Esophagus squamous epithelium (tissue), 5 donors: ENCODE measurements around the gene TTYH3. TPM values are rescaled to one million over a fixed set of nuclear protein-coding genes. Genes with fewer than 3 reads are reported as not detected.
A peak's percentile ranks its signal among the peaks of the same experiment; 100 is the strongest.

Experiments used
- DNase-seq: peaks from one replicate; lab custom pipeline; 2025; lab: John Stamatoyannopoulos, UW
- H3K27ac ChIP-seq, 4 donors: fragments of 200-600 bp; sonication (generic); one replicate each; pipeline ENCODE4 v1.5.1; 2016 to 2019; ENCODE audit warnings: mild to moderate bottlenecking in 1 of 4
- H3K27me3 ChIP-seq, 4 donors: fragments of 200-600 bp; sonication (generic); 1 replicate in 3 of 4; 2 replicates in 1 of 4; pipeline versions ENCODE4 v1.5.1 to v1.6.0; 2017 to 2021; ENCODE audit warnings: antibody characterized with exemption in 1 of 4
- H3K36me3 ChIP-seq, 3 donors: fragments of 200-600 bp; sonication (generic); one replicate each; pipeline ENCODE4 v1.5.1; 2016 to 2019
- H3K4me1 ChIP-seq, 3 donors: fragments of 200-600 bp; sonication (generic); one replicate each; pipeline ENCODE4 v1.5.1; 2017 to 2019
- H3K4me3 ChIP-seq, 4 donors: fragments of 200-600 bp; sonication (generic); 1 replicate in 3 of 4; 2 replicates in 1 of 4; pipeline ENCODE4 v1.5.1; 2016 to 2019; ENCODE audit warnings: mild to moderate bottlenecking in 2 of 4, moderate library complexity in 1 of 4
- H3K9me3 ChIP-seq, 3 donors: fragments of 200-600 bp; sonication (generic); one replicate each; pipeline ENCODE4 v1.5.1; 2016 to 2019
- CTCF ChIP-seq, 6 experiments: fragments of 450-650 bp in 4 of 6; fragments of 200-600 bp in 2 of 6; sonication (generic) in 2 of 6; IDR thresholded peaks; one replicate each; pipeline ENCODE4 v1.5.1; 2016 to 2019; ENCODE audit warnings: antibody characterized with exemption in 6 of 6, mild to moderate bottlenecking in 4 of 6, moderate library complexity in 4 of 6
- POLR2A ChIP-seq, 4 donors: fragments of 450-650 bp; IDR thresholded peaks; one replicate each; pipeline ENCODE4 v1.6.1; 2017; ENCODE audit warnings: antibody characterized with exemption in 4 of 4, mild to moderate bottlenecking in 4 of 4, moderate library complexity in 3 of 4
- WGBS, 2 donors: methylation state at CpG; one replicate each; pipeline ENCODE4 v1.1.5; 2018; 5-methylcytosine and 5-hydroxymethylcytosine counted together
- intact Hi-C: fragments of 100-400 bp; cut with DNase I; formaldehyde crosslinking; loops from one replicate; pipeline ENCODE4 v1.15.0; 2022
- total RNA-seq, 4 donors: library from RNA; depleted of rRNA; stranded (reverse); fragments of >200 nt; gene quantifications; one replicate each; pipeline ENCODE4 v1.1.0, GENCODE V29; 2016
- donor health status: DM: yes; HTN: yes; CAD: no.

Gene TTYH3
- total RNA-seq, 4 donors from 2014 or later: 4.7 to 23.1 (median 10.2) TPM

- H3K4me1 ChIP-seq: peaks cover 27 to 69% (median 29%) of the 10 kb centered on the region in 3 donors
- no peak for TF ChIP-seq POLR2A (IDR thresholded peaks at IDR 0.05)
- H3K9me3 ChIP-seq: no peaks in the 10 kb centered on the region
- intact Hi-C loops: no loop called here
- peak overlapping the region in 3 of 4 donors; percentile 27 to 52 (median 50) for H3K27ac ChIP-seq
- no peak for DNase-seq
- H3K36me3 ChIP-seq: no peaks in the 10 kb centered on the region
- WGBS, 2 donors: 72 to 83% methylated on average over 8 to 9 of the region's 9 CpGs
- peaks cover 0 to 36% (median 0%) of the 10 kb centered on the region in 4 donors for H3K27me3 ChIP-seq
- H3K4me3 ChIP-seq: no peak overlapping the region
These were observed 4.3 kb upstream of the TTYH3 start for GRCh38 chr7:2627258-2628129.

GRCh38 chr7:2628130-2628482, 3.7 kb upstream of the TTYH3 start:
- Histone ChIP-seq H3K4me1 (peaks cover 29 to 69% (median 33%) of the 10 kb centered on the region in 3 donors), H3K4me3 (no peak overlapping the region), H3K27ac (peak overlapping the region in 1 of 4 donors; percentile 40), H3K36me3 (no peaks in the 10 kb centered on the region), H3K9me3 (no peaks in the 10 kb centered on the region), H3K27me3 (peaks cover 0 to 29% (median 0%) of the 10 kb centered on the region in 4 donors)
- 45 to 74% methylated on average over 12 of the region's 12 CpGs for WGBS, 2 donors
- intact Hi-C loops: no loop called here
- DNase-seq: no peak
- TF ChIP-seq POLR2A (IDR thresholded peaks at IDR 0.05): no peak
- no peak for TF ChIP-seq CTCF (IDR thresholded peaks at IDR 0.05)

GRCh38 chr7:2628891-2629290, 2.9 kb upstream of the TTYH3 start:
- WGBS, 2 donors: 90 to 94% methylated on average over 4 to 6 of the region's 7 CpGs
- intact Hi-C loops: no loop called here
- H3K27ac ChIP-seq: peak overlapping the region in 1 of 4 donors; percentile 40
- DNase-seq: no peak
- H3K27me3 ChIP-seq: peaks cover 0 to 22% (median 0%) of the 10 kb centered on the region in 4 donors
- no peaks in the 10 kb centered on the region for H3K9me3 ChIP-seq
- H3K4me3 ChIP-seq: no peak overlapping the region
- H3K4me1 ChIP-seq: peaks cover 33 to 69% (median 34%) of the 10 kb centered on the region in 3 donors
- TF ChIP-seq POLR2A (IDR thresholded peaks at IDR 0.05): no peak
- no peak for TF ChIP-seq CTCF (IDR thresholded peaks at IDR 0.05)
- no peaks in the 10 kb centered on the region for H3K36me3 ChIP-seq

GRCh38 chr7:2629746-2630681, 1.8 kb upstream of the TTYH3 start:
- Histone ChIP-seq H3K9me3 (no peaks in the 10 kb centered on the region), H3K4me1 (peaks cover 43 to 78% (median 43%) of the 10 kb centered on the region in 3 donors), H3K27ac (peak overlapping the region in 2 of 4 donors; percentile 69 to 75), H3K36me3 (no peaks in the 10 kb centered on the region), H3K27me3 (peaks cover 0 to 13% (median 0%) of the 10 kb centered on the region in 4 donors), H3K4me3 (no peak overlapping the region)
- no peak for DNase-seq
- intact Hi-C loops: no loop called here
- no peak for TF ChIP-seq POLR2A (IDR thresholded peaks at IDR 0.05)
- no peak for TF ChIP-seq CTCF (IDR thresholded peaks at IDR 0.05)
- 31 to 62% methylated on average over 4 to 7 of the region's 21 CpGs for WGBS, 2 donors

GRCh38 chr7:2632733-2633537, 1.1 kb downstream of the TTYH3 start:
- H3K36me3 ChIP-seq: no peaks in the 10 kb centered on the region
- peaks cover 44 to 92% (median 47%) of the 10 kb centered on the region in 3 donors for H3K4me1 ChIP-seq
- H3K27ac ChIP-seq: peak overlapping the region; percentile 79 to 92 (median 84)
- H3K9me3 ChIP-seq: no peaks in the 10 kb centered on the region
- intact Hi-C loops: no loop called here
- no peak for DNase-seq
- TF ChIP-seq CTCF (IDR thresholded peaks at IDR 0.05) (no peak), POLR2A (IDR thresholded peaks at IDR 0.05) (peak in 2 of 4 donors; percentile 11 to 55)
- 0% methylated on average over 4 of the region's 35 CpGs; no CpG with 5 or more reads in 1 of the 2 donors for WGBS, 2 donors
- peak overlapping the region; percentile 57 to 86 (median 72) for H3K4me3 ChIP-seq
- no peaks in the 10 kb centered on the region for H3K27me3 ChIP-seq
